K562 (cell line): ENCODE data around the gene NR1H2. TPM values are rescaled to one million over a fixed set of nuclear protein-coding genes. Genes with fewer than 3 reads are reported as not detected.

Experiments used
- ATAC-seq: fragments of 200-7000 bp; cut with Tn5 transposase; 3 replicates; pipeline ENCODE4 v1.9.1; 2020; ENCODE audit warnings: moderate library complexity
- BruUV-seq: library from RNA; stranded (reverse); fragments of 400-500 nt; replicated peaks from 2 replicates; lab custom pipeline; 2021; lab: Mats Ljungman, UMichigan
- CTCF ChIA-PET: fragments of 300-600 bp; formaldehyde crosslinking; extraction: SDS; loops from one replicate; lab custom pipeline; 2021; ENCODE audit warnings: low intra/inter-chr PET ratio; lab: Yijun Ruan, JAX
- POLR2A ChIA-PET: fragments of 300-600, 350-650 bp; sonication (Branson Sonifier 250); formaldehyde crosslinking; extraction: SDS; loops from one replicate; lab custom pipeline; 2021; ENCODE audit warnings: antibody characterized with exemption, inconsistent platforms; lab: Yijun Ruan, JAX
- DNase-seq, 4 experiments: peaks; one replicate each; pipeline versions ENCODE4 v3.0.0 to v3.0.0-alpha.2; 2011 to 2018; ENCODE audit warnings: low spot score in 3 of 4, mixed read lengths in 3 of 4; ENCODE audit errors: extremely low read depth in 1 of 4
- FAIRE-seq: peaks from 2 replicates; lab custom pipeline; 2011; peaks lifted over from hg19 to GRCh38; lab: Jason Lieb, UNC
- H2AFZ ChIP-seq: 2 replicates; pipeline ENCODE4 v1.6.0; 2011; ENCODE audit warnings: low read depth, low read length, control low read depth, inconsistent platforms
- H3K27ac ChIP-seq: fragments of 200-600 bp; 3 replicates; pipeline ENCODE4 v1.8.0; 2011; ENCODE audit warnings: low read depth, mild to moderate bottlenecking, control low read depth, inconsistent platforms, low read length, moderate library complexity, mixed read lengths; ENCODE audit errors: extremely low read depth
- H3K27me3 ChIP-seq, 2 experiments: fragments of 300-600 bp in 1 of 2; 2 replicates in 1 of 2; 3 replicates in 1 of 2; pipeline versions ENCODE4 v1.6.0 to v1.8.0; 2011; ENCODE audit warnings: inconsistent platforms in 2 of 2, low read length in 2 of 2, mild to moderate bottlenecking in 1 of 2, mixed read lengths in 1 of 2, moderate library complexity in 1 of 2; ENCODE audit not compliant: control insufficient read depth in 2 of 2, insufficient read depth in 2 of 2
- H3K36me3 ChIP-seq: fragments of 300-600 bp; 3 replicates; pipeline ENCODE4 v1.8.0; 2011; ENCODE audit warnings: mild to moderate bottlenecking, low read length, inconsistent platforms; ENCODE audit not compliant: control insufficient read depth, insufficient read depth
- H3K4me1 ChIP-seq, 2 experiments: fragments of 200-600 bp in 1 of 2; replicated peaks in 1 of 2; 2 replicates in 1 of 2; 3 replicates in 1 of 2; pipeline versions ENCODE4 v1.5.1 to v1.8.0; 2011; ENCODE audit warnings: inconsistent platforms in 2 of 2, low read length in 2 of 2, mild to moderate bottlenecking in 1 of 2, mixed read lengths in 1 of 2, moderate library complexity in 1 of 2; ENCODE audit not compliant: control insufficient read depth in 2 of 2, insufficient read depth in 2 of 2
- H3K4me2 ChIP-seq: 2 replicates; pipeline ENCODE4 v1.6.1; 2011; ENCODE audit warnings: low read length, control low read depth, inconsistent platforms, mixed read lengths; ENCODE audit not compliant: insufficient read depth
- H3K4me3 ChIP-seq: fragments of 200-600 bp; sonication (generic), shearing (Covaris generic); 2 replicates; pipeline ENCODE4 v1.5.1; 2016; ENCODE audit warnings: control low read depth, inconsistent platforms
- H3K79me2 ChIP-seq: fragments of 200-600 bp; 3 replicates; pipeline ENCODE4 v1.8.0; 2011; ENCODE audit warnings: low read length, inconsistent platforms; ENCODE audit not compliant: control insufficient read depth, insufficient read depth
- H3K9ac ChIP-seq, 2 experiments: 2 replicates each; pipeline versions ENCODE4 v1.6.0 to v1.6.1; 2011; ENCODE audit warnings: low read depth in 2 of 2, low read length in 2 of 2, control low read depth in 1 of 2, inconsistent platforms in 1 of 2, mild to moderate bottlenecking in 1 of 2, mixed read lengths in 1 of 2; ENCODE audit not compliant: insufficient read depth in 1 of 2
- H3K9me1 ChIP-seq: one replicate; pipeline ENCODE4 v1.6.0; 2011; ENCODE audit warnings: inconsistent platforms, mild to moderate bottlenecking, low read length, moderate library complexity; ENCODE audit not compliant: control insufficient read depth, insufficient read depth
- H3K9me3 ChIP-seq: replicated peaks from 2 replicates; pipeline ENCODE4 v1.5.1; 2011; ENCODE audit warnings: low read depth, low read length, inconsistent platforms; ENCODE audit not compliant: control insufficient read depth, insufficient read depth
- H4K20me1 ChIP-seq: replicated peaks from 2 replicates; pipeline ENCODE4 v1.6.1; 2011; ENCODE audit warnings: low read length, inconsistent platforms, mixed read lengths; ENCODE audit not compliant: control insufficient read depth, insufficient read depth
- E2F6 ChIP-seq, 2 experiments: IDR thresholded peaks; 2 replicates each; pipeline ENCODE4 v1.6.1; 2011; ENCODE audit warnings: borderline replicate concordance in 1 of 2, control low read depth in 1 of 2, low read depth in 1 of 2, low read length in 1 of 2, mild to moderate bottlenecking in 1 of 2, mixed read lengths in 1 of 2, moderate library complexity in 1 of 2; ENCODE audit not compliant: insufficient read depth in 1 of 2, insufficient read length in 1 of 2, poor library complexity in 1 of 2, severe bottlenecking in 1 of 2; ENCODE audit errors: extremely low read depth in 1 of 2
- PKNOX1 ChIP-seq: fragments of 450-650 bp; IDR thresholded peaks from 2 replicates; pipeline ENCODE4 v1.6.1; 2016
- in situ Hi-C: fragments of 300-500 bp; cut with MboI; formaldehyde crosslinking; loops from 4 replicates; pipeline ENCODE4 v1.15.0; 2018; ENCODE audit warnings: inconsistent platforms, mixed read lengths
- intact Hi-C: fragments of 100-400 bp; cut with micrococcal nuclease; formaldehyde crosslinking; loops from 2 replicates; pipeline ENCODE4 v1.14.2; 2022
- polyA plus RNA-seq, 8 experiments: library from polyadenylated mRNA; depleted of rRNA in 4 of 8; stranded (reverse) in 5 of 8; unstranded in 3 of 8; fragments of >200 nt; fragmentation: Nextera tagmentation in 2 of 8; fragmentation: Illumina TruSeq in 1 of 8; extraction: Ambion mirVana in 2 of 8; extraction: Trizol in 1 of 8; gene quantifications; 2 replicates each; pipeline versions ENCODE4 v1.2.1 to v1.2.3, GENCODE V29; 2011 to 2014; ENCODE audit warnings: inconsistent platforms in 1 of 8, missing spikeins in 1 of 8
- total RNA-seq, 7 experiments: library from RNA; depleted of rRNA in 6 of 7; stranded (reverse); fragments of >200 nt in 6 of 7; fragmentation: Illumina TruSeq in 2 of 7; extraction: Trizol in 2 of 7; gene quantifications; 2 replicates each; pipeline versions ENCODE4 v1.2.1 to v1.2.3, GENCODE V29; 2011 to 2021; ENCODE audit warnings: low replicate concordance in 1 of 7

Gene NR1H2
- total and polyA plus RNA-seq, 9 of the 15 experiments (the other 6 are each of a cell fraction or from before 2014, with no cell fraction given) = 0.11 to 73.8 (median 24.0) TPM

- DNase-seq = no peak
- H3K27me3 ChIP-seq = no peaks in the 10 kb centered on the region
- POLR2A ChIA-PET = interaction anchor here (1.1 kb wide), 1 partner anchor 17 kb away, joined by 3 read pairs; no protein-coding TSS in a partner anchor
- H3K4me2 ChIP-seq = no peak overlapping the region
- H3K27ac ChIP-seq = no peak overlapping the region
- H3K4me1 ChIP-seq = peaks cover 0 to 8% of the 10 kb centered on the region in 2 experiments; a peak in 2 of 5 replicates
- TF ChIP-seq E2F6 (IDR thresholded peaks at IDR 0.05; ENCODE audit: borderline replicate concordance in 1 of 2, extremely low read depth in 1 of 2, insufficient read depth in 1 of 2, insufficient read length in 1 of 2, low read depth in 1 of 2, low read length in 1 of 2, poor library complexity in 1 of 2, severe bottlenecking in 1 of 2) = no peak
- TF ChIP-seq PKNOX1 = peak; percentile 8; the same call in 1 of the 2 replicates
- no peaks in the 10 kb centered on the region for H3K9me1 ChIP-seq
- no peak for FAIRE-seq
- BruUV-seq = no TSS peak
- H3K4me3 ChIP-seq = no peak overlapping the region
- 0 out of 3 replicates have a peak, but pooled peaks cover 3% of the 10 kb centered on the region for H3K79me2 ChIP-seq
- no peaks in the 10 kb centered on the region; the same call in 2 of the 3 replicates for H3K36me3 ChIP-seq
- H3K9me3 ChIP-seq = no peaks in the 10 kb centered on the region; the same call in 1 of the 2 replicates
- intact Hi-C loops = no loop called here
- no peak overlapping the region for H2AFZ ChIP-seq
- ATAC-seq = no peak
- CTCF ChIA-PET = no interaction called here
- in situ Hi-C loops = no loop called here
- H4K20me1 ChIP-seq = no peaks in the 10 kb centered on the region
- H3K9ac ChIP-seq = no peak overlapping the region
Measured at GRCh38 chr19:50340331-50340730, 35.9 kb upstream of the NR1H2 start.
